ENCODE results near the gene GRAMD1B. TPM values are rescaled to one million over a fixed set of nuclear protein-coding genes. Genes with fewer than 3 reads are reported as not detected.
"Not testable (repeated sequence)": the region's sequence is repeated elsewhere in the genome, so short reads cannot be mapped to it uniquely, and the experiment has no call there.

Gene GRAMD1B
- total RNA-seq, 6 donors from 2014 or later: 5.8 to 132 (median 10.1) TPM

- ATAC-seq (ENCODE audit: low FRiP score in 2 of 2): no peak
- TF ChIP-seq CTCF (IDR thresholded peaks at IDR 0.05): no peak
- no peak for TF ChIP-seq POLR2A (IDR thresholded peaks at IDR 0.05)
- TF ChIP-seq POLR2AphosphoS5 (IDR thresholded peaks at IDR 0.05): no peak
- TF ChIP-seq EP300 (IDR thresholded peaks at IDR 0.05): no peak
- DNase-seq: no peak
- 48 to 62% methylated on average over 2 of the region's 2 CpGs for WGBS, 2 donors
- Histone ChIP-seq H3K4me3 (no peak overlapping the region), H3K9me3 (no peaks in the 10 kb centered on the region), H3K36me3 (no peaks in the 10 kb centered on the region), H3K27me3 (peaks cover 0 to 8% (median 0%) of the 10 kb centered on the region in 4 donors), H3K27ac (no peak overlapping the region), H3K4me1 (peaks cover 7 to 12% (median 9%) of the 10 kb centered on the region in 4 donors)
Measured at GRCh38 chr11:123659311-123659710, 229.2 kb downstream of the GRAMD1B start.

- WGBS, 2 donors: 17 to 25% methylated on average over 3 of the region's 3 CpGs
- DNase-seq; H3K4me1 ChIP-seq; ATAC-seq (ENCODE audit: low FRiP score in 2 of 2); H3K4me3 ChIP-seq; H3K9me3 ChIP-seq; H3K27me3 ChIP-seq; H3K36me3 ChIP-seq; H3K27ac ChIP-seq: not testable (repeated sequence)
Measured at GRCh38 chr11:123659965-123660364, 229.9 kb downstream of the GRAMD1B start.

GRCh38 chr11:123665306-123665705 lies 235.2 kb downstream of the GRAMD1B start:
- no peak overlapping the region for H3K27ac ChIP-seq
- H3K4me1 ChIP-seq: no peaks in the 10 kb centered on the region
- 69 to 71% methylated on average over 1 of the region's 1 CpG for WGBS, 2 donors
- no peak for ATAC-seq (ENCODE audit: low FRiP score in 2 of 2)
- H3K27me3 ChIP-seq: no peaks in the 10 kb centered on the region
- no peaks in the 10 kb centered on the region for H3K36me3 ChIP-seq
- no peaks in the 10 kb centered on the region for H3K9me3 ChIP-seq
- DNase-seq: no peak
- TF ChIP-seq POLR2A (IDR thresholded peaks at IDR 0.05) (no peak), POLR2AphosphoS5 (IDR thresholded peaks at IDR 0.05) (no peak), EP300 (IDR thresholded peaks at IDR 0.05) (no peak), CTCF (IDR thresholded peaks at IDR 0.05) (no peak)
- no peak overlapping the region for H3K4me3 ChIP-seq

- no peak for TF ChIP-seq POLR2A (IDR thresholded peaks at IDR 0.05)
- no peak for TF ChIP-seq CTCF (IDR thresholded peaks at IDR 0.05)
- no peak for TF ChIP-seq POLR2AphosphoS5 (IDR thresholded peaks at IDR 0.05)
- no peak for TF ChIP-seq EP300 (IDR thresholded peaks at IDR 0.05)
- WGBS, 2 donors: 81 to 85% methylated on average over 1 of the region's 1 CpG
- no peak overlapping the region for H3K27ac ChIP-seq
- no peaks in the 10 kb centered on the region for H3K27me3 ChIP-seq
- H3K4me1 ChIP-seq: no peaks in the 10 kb centered on the region
- H3K4me3 ChIP-seq: no peak overlapping the region
- no peak for ATAC-seq (ENCODE audit: low FRiP score in 2 of 2)
- no peaks in the 10 kb centered on the region for H3K36me3 ChIP-seq
- DNase-seq: no peak
- no peaks in the 10 kb centered on the region for H3K9me3 ChIP-seq
Measured at GRCh38 chr11:123670081-123670480, 240.0 kb downstream of the GRAMD1B start.

GRCh38 chr11:123671534-123671933 lies 241.5 kb downstream of the GRAMD1B start:
- no peaks in the 10 kb centered on the region for H3K36me3 ChIP-seq
- no peaks in the 10 kb centered on the region for H3K4me1 ChIP-seq
- DNase-seq (no peak), ATAC-seq (ENCODE audit: low FRiP score in 2 of 2) (no peak)
- no peaks in the 10 kb centered on the region for H3K9me3 ChIP-seq
- H3K27me3 ChIP-seq: no peaks in the 10 kb centered on the region
- no peak overlapping the region for H3K27ac ChIP-seq
- H3K4me3 ChIP-seq: no peak overlapping the region
- 74 to 81% methylated on average over 9 of the region's 9 CpGs for WGBS, 2 donors
- no peak for TF ChIP-seq POLR2A (IDR thresholded peaks at IDR 0.05)
- TF ChIP-seq POLR2AphosphoS5 (IDR thresholded peaks at IDR 0.05): no peak
- no peak for TF ChIP-seq CTCF (IDR thresholded peaks at IDR 0.05)
- TF ChIP-seq EP300 (IDR thresholded peaks at IDR 0.05): no peak
